Measurements from ENCODE around the gene LNP1. TPM values are rescaled to one million over a fixed set of nuclear protein-coding genes. Genes with fewer than 3 reads are reported as not detected.

The LNP1 gene
- total and polyA plus RNA-seq, 9 of the 15 experiments (the other 6 are each of a cell fraction or from before 2014, with no cell fraction given), result 1.9 to 5.2 (median 4.5) TPM

GRCh38 chr3:100400780-100401673 is at the start of gene LNP1, which contains the start of gene TOMM70 (continued):
- TF ChIP-seq, protein P1, sequence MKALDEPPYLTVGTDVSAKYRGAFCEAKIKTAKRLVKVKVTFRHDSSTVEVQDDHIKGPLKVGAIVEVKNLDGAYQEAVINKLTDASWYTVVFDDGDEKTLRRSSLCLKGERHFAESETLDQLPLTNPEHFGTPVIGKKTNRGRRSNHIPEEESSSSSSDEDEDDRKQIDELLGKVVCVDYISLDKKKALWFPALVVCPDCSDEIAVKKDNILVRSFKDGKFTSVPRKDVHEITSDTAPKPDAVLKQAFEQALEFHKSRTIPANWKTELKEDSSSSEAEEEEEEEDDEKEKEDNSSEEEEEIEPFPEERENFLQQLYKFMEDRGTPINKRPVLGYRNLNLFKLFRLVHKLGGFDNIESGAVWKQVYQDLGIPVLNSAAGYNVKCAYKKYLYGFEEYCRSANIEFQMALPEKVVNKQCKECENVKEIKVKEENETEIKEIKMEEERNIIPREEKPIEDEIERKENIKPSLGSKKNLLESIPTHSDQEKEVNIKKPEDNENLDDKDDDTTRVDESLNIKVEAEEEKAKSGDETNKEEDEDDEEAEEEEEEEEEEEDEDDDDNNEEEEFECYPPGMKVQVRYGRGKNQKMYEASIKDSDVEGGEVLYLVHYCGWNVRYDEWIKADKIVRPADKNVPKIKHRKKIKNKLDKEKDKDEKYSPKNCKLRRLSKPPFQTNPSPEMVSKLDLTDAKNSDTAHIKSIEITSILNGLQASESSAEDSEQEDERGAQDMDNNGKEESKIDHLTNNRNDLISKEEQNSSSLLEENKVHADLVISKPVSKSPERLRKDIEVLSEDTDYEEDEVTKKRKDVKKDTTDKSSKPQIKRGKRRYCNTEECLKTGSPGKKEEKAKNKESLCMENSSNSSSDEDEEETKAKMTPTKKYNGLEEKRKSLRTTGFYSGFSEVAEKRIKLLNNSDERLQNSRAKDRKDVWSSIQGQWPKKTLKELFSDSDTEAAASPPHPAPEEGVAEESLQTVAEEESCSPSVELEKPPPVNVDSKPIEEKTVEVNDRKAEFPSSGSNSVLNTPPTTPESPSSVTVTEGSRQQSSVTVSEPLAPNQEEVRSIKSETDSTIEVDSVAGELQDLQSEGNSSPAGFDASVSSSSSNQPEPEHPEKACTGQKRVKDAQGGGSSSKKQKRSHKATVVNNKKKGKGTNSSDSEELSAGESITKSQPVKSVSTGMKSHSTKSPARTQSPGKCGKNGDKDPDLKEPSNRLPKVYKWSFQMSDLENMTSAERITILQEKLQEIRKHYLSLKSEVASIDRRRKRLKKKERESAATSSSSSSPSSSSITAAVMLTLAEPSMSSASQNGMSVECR (CRISPR knock-in tag; IDR thresholded peaks at IDR 0.05), result no peak; the same call in 1 of the 2 replicates
- peak; percentile 27; the same call in 1 of the 2 replicates for TF ChIP-seq PML (IDR thresholded peaks at IDR 0.05; ENCODE audit: low read length)
- peak; percentile 90 to 93 for TF ChIP-seq MNT (conservative IDR thresholded peaks at IDR 0.05)
- 0 out of 2 replicates have a peak, but pooled peaks have one; percentile 41 for TF ChIP-seq ZNF12 (CRISPR knock-in tag; IDR thresholded peaks at IDR 0.05)
- peak; percentile 84 for TF ChIP-seq POLR2B (IDR thresholded peaks at IDR 0.05; ENCODE audit: low read depth, partially characterized antibody)
- TF ChIP-seq TRIM24 (IDR thresholded peaks at IDR 0.05), result peak in 1 of 2 experiments; percentile 21; a peak in 1 of 4 replicates
- TF ChIP-seq ZNF354B (CRISPR knock-in tag; IDR thresholded peaks at IDR 0.05), result no peak
- TF ChIP-seq ZNF449 (CRISPR knock-in tag; IDR thresholded peaks at IDR 0.05), result no peak
- TF ChIP-seq LEF1 (IDR thresholded peaks at IDR 0.05), result 0 out of 2 replicates have a peak, but pooled peaks have one; percentile 27
- 0 out of 2 replicates have a peak, but pooled peaks have one; percentile 7 for TF ChIP-seq RNF2 (IDR thresholded peaks at IDR 0.05)

Data from K562 (cell line).